Stimulated activated CD8-positive, alpha-beta memory T cell treated with anti-CD3 and anti-CD28 coated beads, Interleukin-4, amount 100 ng/mL, for 1 hour (primary cell): ENCODE data around the gene CTNND2.
A peak's percentile ranks its signal among the peaks of the same experiment; 100 is the strongest.

ENCODE experiments used
- DNase-seq, 2 donors: peaks; one replicate each; pipeline ENCODE4 v3.0.0-alpha.2; 2020; ENCODE audit warnings: low read depth in 2 of 2, low spot score in 1 of 2

The CTNND2 gene

DNA sequence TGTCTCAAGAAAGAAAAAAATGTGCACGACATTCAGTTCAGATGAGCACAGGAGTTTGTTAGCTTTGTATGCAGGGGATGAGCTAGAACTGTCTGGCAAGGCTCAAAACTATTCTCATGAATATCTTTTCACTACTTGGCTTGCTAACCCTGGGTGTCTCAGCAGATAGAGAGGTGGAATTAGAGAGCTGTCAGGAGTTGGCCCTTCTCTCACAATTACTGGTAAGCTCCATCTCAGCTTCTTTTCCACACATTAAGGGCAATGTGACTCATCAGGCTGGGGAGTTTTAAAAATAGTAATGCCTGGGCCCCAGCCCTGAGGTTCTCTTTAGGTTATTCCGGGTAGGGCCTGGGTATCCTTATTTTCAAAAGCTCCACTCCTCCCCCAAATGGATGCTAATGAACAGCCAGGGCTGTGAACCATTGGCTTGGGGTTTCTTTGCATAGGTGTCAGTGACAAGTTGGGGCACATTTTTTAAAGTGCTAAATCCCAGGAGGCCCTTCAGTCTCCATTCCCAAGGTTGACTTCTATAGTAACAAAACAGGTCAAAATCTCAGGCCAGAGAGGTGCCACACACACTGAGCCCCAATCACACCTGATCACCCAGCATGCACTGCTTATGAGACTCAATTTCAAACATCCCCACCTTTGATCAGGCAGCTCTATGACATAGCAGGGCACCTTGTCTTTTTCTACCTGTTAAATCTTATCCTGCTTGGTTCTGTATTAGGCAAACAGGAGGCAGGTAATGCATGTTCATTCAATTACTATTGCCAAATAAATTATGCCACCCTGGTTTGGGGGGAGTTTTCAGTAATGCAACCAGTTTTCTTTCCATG is 903.5 kb downstream of the CTNND2 start:
- DNase-seq = no peak

GRCh38 chr5:10999714-11000113 is 904.5 kb downstream of the CTNND2 start:
- no peak for DNase-seq

- no peak for DNase-seq
Observed at GRCh38 chr5:10995891-10996290, 908.4 kb downstream of the CTNND2 start.

- DNase-seq = no peak
Observed at GRCh38 chr5:10994091-10994986, 909.9 kb downstream of the CTNND2 start.

GRCh38 chr5:10990634-10991033 is 913.6 kb downstream of the CTNND2 start:
- no peak for DNase-seq

GRCh38 chr5:10989577-10990263 is 914.5 kb downstream of the CTNND2 start:
- no peak for DNase-seq

DNA sequence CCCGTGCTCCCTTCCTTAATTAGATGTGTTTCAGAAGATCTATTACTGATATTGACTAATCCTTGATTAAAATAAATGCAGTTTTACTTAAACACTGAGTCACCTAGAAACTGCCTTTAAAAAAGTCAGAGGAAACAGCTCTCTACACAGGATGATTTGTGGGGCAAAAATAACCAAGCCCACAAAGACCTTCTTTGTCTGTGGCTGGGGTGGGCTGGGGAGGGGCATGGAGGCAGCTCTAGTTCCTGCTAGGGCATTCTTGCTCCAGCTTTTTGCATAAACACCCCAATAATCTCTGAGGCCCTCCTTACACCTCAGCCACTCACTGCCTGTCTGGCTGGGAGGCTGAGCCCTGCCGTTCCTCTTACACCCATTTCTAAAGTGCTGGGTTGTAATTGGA is 915.6 kb downstream of the CTNND2 start:
- no peak for DNase-seq

GRCh38 chr5:10987925-10988504 is 916.2 kb downstream of the CTNND2 start:
- peak in 1 of 2 donors; percentile 26 for DNase-seq

- no peak for DNase-seq
Observed at GRCh38 chr5:10987276-10987924, 916.8 kb downstream of the CTNND2 start.

- DNase-seq = no peak
Observed at GRCh38 chr5:10985721-10986110, 918.5 kb downstream of the CTNND2 start.

GRCh38 chr5:10985091-10985720 is 919.0 kb downstream of the CTNND2 start:
- DNase-seq = no peak

DNA sequence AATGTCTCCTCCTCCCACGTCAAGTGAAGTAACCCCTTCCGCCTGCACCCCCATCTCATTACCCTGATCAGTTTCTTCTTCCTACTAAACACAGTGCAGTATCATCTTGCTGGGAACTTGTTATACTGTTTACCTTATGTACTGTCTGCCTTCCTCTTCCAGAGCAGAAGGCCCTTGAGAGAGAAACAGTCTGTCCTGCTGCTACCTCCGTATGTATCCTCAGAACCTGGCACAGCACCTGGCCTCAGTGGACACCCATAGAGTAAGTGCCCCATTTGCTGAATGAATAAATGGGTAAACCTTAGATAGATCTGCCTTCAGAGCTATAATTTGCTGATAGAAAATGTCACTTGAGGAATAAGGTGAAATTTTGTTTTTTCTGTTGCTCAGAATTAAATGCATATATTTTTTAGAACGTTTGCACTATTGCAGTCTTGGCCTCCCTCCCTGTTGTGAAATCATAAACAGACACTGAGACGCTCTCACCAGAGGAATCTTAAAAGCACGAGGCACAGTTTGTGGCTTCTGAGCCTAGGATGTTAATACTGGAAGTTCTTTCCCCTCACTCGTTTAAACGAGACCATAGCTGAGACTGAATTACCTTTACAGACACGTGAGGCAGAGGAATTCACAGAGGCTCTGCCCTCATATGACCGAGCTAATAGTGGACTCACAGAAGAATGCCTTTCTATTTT is 920.1 kb downstream of the CTNND2 start:
- DNase-seq = no peak

- DNase-seq = no peak
Observed at GRCh38 chr5:10982626-10983025, 921.6 kb downstream of the CTNND2 start.

GRCh38 chr5:10981932-10982331 is 922.3 kb downstream of the CTNND2 start:
- no peak for DNase-seq

- DNase-seq = no peak
Observed at GRCh38 chr5:10977011-10977410, 927.2 kb downstream of the CTNND2 start.

GRCh38 chr5:10975945-10976344 is 928.3 kb downstream of the CTNND2 start:
- DNase-seq = no peak

GRCh38 chr5:10974850-10975249 is 929.4 kb downstream of the CTNND2 start:
- DNase-seq = no peak

GRCh38 chr5:10973316-10973715 is 930.9 kb downstream of the CTNND2 start:
- no peak for DNase-seq

GRCh38 chr5:10969684-10970180 is 934.5 kb downstream of the CTNND2 start:
- DNase-seq = no peak
